Hindlimb muscle (tissue), 1 donor: ENCODE results near the gene BCAS3. TPM values are rescaled to one million over a fixed set of nuclear protein-coding genes. Genes with fewer than 3 reads are reported as not detected.
"Not testable (repeated sequence)": the region's sequence is repeated elsewhere in the genome, so short reads cannot be mapped to it uniquely, and the experiment has no call there.

Experiments
- DNase-seq: peaks from one replicate; pipeline ENCODE4 v3.0.0-alpha.2; 2013
- polyA plus RNA-seq: library from polyadenylated mRNA; unstranded; fragments of 120-200 nt; gene quantifications from one replicate; pipeline ENCODE4 v1.2.1, GENCODE V29; 2013; ENCODE audit not compliant: insufficient read length

BCAS3 gene
- polyA plus RNA-seq, 1 donor, result 9.2 TPM

- no peak for DNase-seq
Measured at GRCh38 chr17:61235001-61235826, 557.6 kb downstream of the BCAS3 start.

GRCh38 chr17:61235827-61236197, 558.2 kb downstream of the BCAS3 start:
- DNase-seq, result no peak

- DNase-seq, result no peak
Measured at GRCh38 chr17:61237275-61237674, 559.6 kb downstream of the BCAS3 start.

- no peak for DNase-seq
Measured at GRCh38 chr17:61238455-61238933, 560.8 kb downstream of the BCAS3 start.

GRCh38 chr17:61239327-61239726, 561.7 kb downstream of the BCAS3 start:
- DNase-seq, result no peak

- no peak for DNase-seq
Measured at GRCh38 chr17:61239953-61240352, 562.3 kb downstream of the BCAS3 start.

- no peak for DNase-seq
Measured at GRCh38 chr17:61240851-61241468, 563.3 kb downstream of the BCAS3 start.

- DNase-seq, result not testable (repeated sequence)
Measured at GRCh38 chr17:61244988-61245387, 567.3 kb downstream of the BCAS3 start.

- DNase-seq, result no peak
Measured at GRCh38 chr17:61245706-61246135, 568.1 kb downstream of the BCAS3 start.

GRCh38 chr17:61247439-61247838, 569.8 kb downstream of the BCAS3 start:
- no peak for DNase-seq

- no peak for DNase-seq
Measured at GRCh38 chr17:61248399-61248798, 570.7 kb downstream of the BCAS3 start.

GRCh38 chr17:61249649-61250299, 572.1 kb downstream of the BCAS3 start:
- DNase-seq, result no peak

GRCh38 chr17:61250335-61250890, 572.8 kb downstream of the BCAS3 start:
- DNase-seq, result no peak

- DNase-seq, result peak; percentile 69
Measured at GRCh38 chr17:61251939-61252865, 574.6 kb downstream of the BCAS3 start.

- DNase-seq, result no peak
Measured at GRCh38 chr17:61253362-61253761, 575.7 kb downstream of the BCAS3 start.

- DNase-seq, result no peak
Measured at GRCh38 chr17:61253937-61254574, 576.4 kb downstream of the BCAS3 start.

GRCh38 chr17:61254904-61255303, 577.3 kb downstream of the BCAS3 start:
- no peak for DNase-seq

GRCh38 chr17:61255647-61256046, 578.0 kb downstream of the BCAS3 start:
- no peak for DNase-seq

GRCh38 chr17:61259360-61259759, 581.7 kb downstream of the BCAS3 start:
- no peak for DNase-seq

- DNase-seq, result peak; percentile 45
Measured at GRCh38 chr17:61260071-61260797, 582.6 kb downstream of the BCAS3 start.
